HepG2 (cell line): ENCODE measurements around the gene XDH. TPM values are rescaled to one million over a fixed set of nuclear protein-coding genes. Genes with fewer than 3 reads are reported as not detected.

Experiments
- ATAC-seq: fragments of 200-7000 bp; cut with Tn5 transposase; 3 replicates; pipeline ENCODE4 v1.9.1; 2020; ENCODE audit warnings: mild to moderate bottlenecking, moderate library complexity
- BruUV-seq: library from RNA; stranded (reverse); fragments of 400-500 nt; replicated peaks from 2 replicates; lab custom pipeline; 2021; lab: Mats Ljungman, UMichigan
- CTCF ChIA-PET: fragments of 300-600 bp; formaldehyde crosslinking; extraction: SDS; loops from one replicate; lab custom pipeline; 2021; ENCODE audit warnings: low total read pairs, inconsistent platforms, low intra/inter-chr PET ratio; lab: Yijun Ruan, JAX
- POLR2A ChIA-PET: fragments of 350-600 bp; sonication (Branson Sonifier 250); formaldehyde crosslinking; loops from one replicate; lab custom pipeline; 2020; ENCODE audit warnings: antibody characterized with exemption, inconsistent platforms; lab: Yijun Ruan, JAX
- DNase-seq: peaks from one replicate; pipeline ENCODE4 v3.0.0-alpha.2; 2015; ENCODE audit warnings: low spot score
- FAIRE-seq: peaks from 3 replicates; lab custom pipeline; 2011; peaks lifted over from hg19 to GRCh38; lab: Jason Lieb, UNC
- H2AFZ ChIP-seq: one replicate; pipeline ENCODE4 v1.6.1; 2011; ENCODE audit warnings: low read length, inconsistent platforms
- H3K27ac ChIP-seq: fragments of 300-600 bp; 3 replicates; pipeline ENCODE4 v1.8.0; 2011; ENCODE audit warnings: mixed run types, mild to moderate bottlenecking, mixed read lengths, low read length, inconsistent platforms; ENCODE audit not compliant: insufficient read depth; ENCODE audit errors: extremely low read length
- H3K27me3 ChIP-seq, 2 experiments: fragments of 200-600 bp in 1 of 2; 2 replicates in 1 of 2; 3 replicates in 1 of 2; pipeline versions ENCODE4 v1.6.0 to v1.8.0; 2011; ENCODE audit warnings: low read length in 2 of 2, mild to moderate bottlenecking in 2 of 2, moderate library complexity in 2 of 2, inconsistent platforms in 1 of 2; ENCODE audit not compliant: insufficient read depth in 2 of 2, control insufficient read depth in 1 of 2
- H3K36me3 ChIP-seq, 2 experiments: fragments of 200-600 bp in 1 of 2; replicated peaks in 1 of 2; 2 replicates in 1 of 2; 3 replicates in 1 of 2; pipeline versions ENCODE4 v1.5.1 to v1.8.0; 2011; ENCODE audit warnings: low read length in 2 of 2, inconsistent platforms in 1 of 2; ENCODE audit not compliant: insufficient read depth in 2 of 2, control insufficient read depth in 1 of 2
- H3K4me1 ChIP-seq: 2 replicates; pipeline ENCODE4 v1.5.1; 2012; ENCODE audit warnings: low read length, inconsistent platforms; ENCODE audit not compliant: insufficient read depth
- H3K4me2 ChIP-seq: 2 replicates; pipeline ENCODE4 v1.6.0; 2011; ENCODE audit warnings: low read depth, low read length, inconsistent platforms
- H3K4me3 ChIP-seq, 3 experiments: fragments of 200-600 bp in 1 of 3; sonication (generic), shearing (Covaris generic) in 1 of 3; replicated peaks in 1 of 3; 2 replicates each; pipeline ENCODE4 v1.5.1; 2011 to 2016; ENCODE audit warnings: low read length in 3 of 3, inconsistent platforms in 2 of 3, low read depth in 2 of 3, mild to moderate bottlenecking in 2 of 3, control low read depth in 1 of 3, mixed read lengths in 1 of 3; ENCODE audit not compliant: insufficient read depth in 1 of 3
- H3K79me2 ChIP-seq: one replicate; pipeline ENCODE4 v1.6.1; 2011; ENCODE audit warnings: low read length, inconsistent platforms; ENCODE audit not compliant: insufficient read depth
- H3K9ac ChIP-seq: 2 replicates; pipeline ENCODE4 v1.6.0; 2011; ENCODE audit warnings: mild to moderate bottlenecking, low read depth, low read length, inconsistent platforms; ENCODE audit not compliant: insufficient read depth
- H3K9me3 ChIP-seq: 2 replicates; pipeline ENCODE4 v1.5.1; 2012; ENCODE audit warnings: mild to moderate bottlenecking, low read length
- H4K20me1 ChIP-seq: 2 replicates; pipeline ENCODE4 v1.6.0; 2011; ENCODE audit warnings: inconsistent platforms, mild to moderate bottlenecking, low read length, moderate library complexity; ENCODE audit not compliant: insufficient read depth
- IKZF4 ChIP-seq: sonication (generic); formaldehyde crosslinking; IDR thresholded peaks from 2 replicates; pipeline ENCODE4 v1.5.1; 2020; ENCODE audit warnings: borderline replicate concordance, mild to moderate bottlenecking, low read depth, missing genetic modification reagents; ENCODE audit errors: not compliant biosample characterization
- KLF16 ChIP-seq, 2 experiments: sonication (generic) in 1 of 2; formaldehyde crosslinking in 1 of 2; IDR thresholded peaks; 2 replicates each; pipeline versions ENCODE4 v1.6.1 to v1.8.0; 2016 to 2023; ENCODE audit warnings: missing genetic modification reagents in 2 of 2, missing compliant biosample characterization in 1 of 2
- ONECUT2 ChIP-seq: sonication (generic); formaldehyde crosslinking; IDR thresholded peaks from 2 replicates; pipeline ENCODE4 v1.4.0; 2020; ENCODE audit warnings: missing genetic modification reagents
- PLSCR1 ChIP-seq: sonication (generic); formaldehyde crosslinking; IDR thresholded peaks from 2 replicates; pipeline ENCODE4 v1.5.0; 2020; ENCODE audit warnings: missing genetic modification reagents, mild to moderate bottlenecking, borderline replicate concordance
- POLR2AphosphoS2 ChIP-seq: IDR thresholded peaks from 2 replicates; pipeline ENCODE4 v1.6.1; 2011; ENCODE audit warnings: low read depth, low read length, improper control_type of control experiment
- ZNF468 ChIP-seq: sonication (generic); formaldehyde crosslinking; IDR thresholded peaks from 2 replicates; pipeline ENCODE4 v1.8.0; 2022; ENCODE audit warnings: mild to moderate bottlenecking, moderate library complexity, missing genetic modification reagents
- ZNF629 ChIP-seq: sonication (generic); formaldehyde crosslinking; conservative IDR thresholded peaks from 2 replicates; pipeline ENCODE4 v1.5.0; 2020; ENCODE audit warnings: missing genetic modification reagents
- ZNF790 ChIP-seq: sonication (generic); formaldehyde crosslinking; IDR thresholded peaks from 2 replicates; pipeline ENCODE4 v1.8.0; 2022; ENCODE audit warnings: missing genetic modification reagents, mild to moderate bottlenecking, borderline replicate concordance
- WGBS: methylation state at CpG from one replicate; pipeline ENCODE4 v1.1.6; 2017; ENCODE audit warnings: low lambda C conversion rate; 5-methylcytosine and 5-hydroxymethylcytosine counted together
- in situ Hi-C: cut with HindIII; loops from 2 replicates; pipeline ENCODE4 v1.10.0; 2017; ENCODE audit warnings: low pct_unique_long_range_greater_than_20kb; ENCODE audit not compliant: extremely low pct_ligation_motif_present
- intact Hi-C: fragments of 100-400 bp; cut with micrococcal nuclease; formaldehyde crosslinking; loops from one replicate; pipeline ENCODE4 v1.10.0; 2022; ENCODE audit not compliant: unreplicated experiment
- polyA plus RNA-seq, 8 experiments: library from polyadenylated mRNA; depleted of rRNA in 3 of 8; stranded (reverse) in 7 of 8; unstranded in 1 of 8; fragments of >200 nt; fragmentation: Illumina TruSeq in 4 of 8; extraction: Trizol in 4 of 8; gene quantifications; 2 replicates each; pipeline versions ENCODE4 v1.2.1 to v1.2.3, GENCODE V29; 2011 to 2016; ENCODE audit warnings: low read depth in 4 of 8, missing spikeins in 1 of 8, mixed read lengths in 1 of 8; ENCODE audit not compliant: insufficient read depth in 1 of 8
- total RNA-seq, 5 experiments: library from RNA; depleted of rRNA; stranded (reverse); fragments of >200 nt; fragmentation: Illumina TruSeq; extraction: Trizol; gene quantifications; 2 replicates each; pipeline ENCODE4 v1.2.3, GENCODE V29; 2016; ENCODE audit warnings: low read depth in 1 of 5
- TF ChIP-seq, protein P1 (sequence below): sonication (generic); formaldehyde crosslinking; IDR thresholded peaks from 2 replicates; pipeline ENCODE4 v1.4.0; 2020; ENCODE audit warnings: mild to moderate bottlenecking, missing genetic modification reagents
- TF ChIP-seq, protein P2 (sequence below): sonication (generic); formaldehyde crosslinking; conservative IDR thresholded peaks from 2 replicates; pipeline ENCODE4 v1.4.0; 2020; ENCODE audit warnings: missing genetic modification reagents

Gene XDH
- total and polyA plus RNA-seq, 2 of the 13 experiments (the other 11 are each of a cell fraction or from before 2014, with no cell fraction given): not detected

DNA sequence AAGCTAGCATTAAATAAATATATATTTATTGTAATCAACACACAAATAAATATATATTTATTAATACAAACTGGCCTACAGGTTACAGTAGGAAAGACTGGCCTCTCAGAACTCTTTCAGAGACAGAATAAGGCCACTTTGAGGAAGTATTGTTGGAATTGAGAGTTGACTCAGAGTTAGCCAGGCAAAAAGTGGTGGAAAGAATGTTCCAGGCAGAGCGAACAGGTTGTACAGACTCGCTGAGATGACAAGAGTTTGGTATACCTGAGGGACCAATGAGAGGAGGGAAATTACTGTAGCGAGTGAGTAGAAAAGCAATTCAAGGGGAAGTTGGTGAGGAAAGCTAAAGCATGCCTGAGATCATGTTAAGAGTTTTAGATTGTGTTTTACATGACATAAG is 19.0 kb upstream of the XDH start:
- no peaks in the 10 kb centered on the region for H3K79me2 ChIP-seq
- intact Hi-C loops: no loop called here
- ChIA-PET POLR2A (no interaction called here), CTCF (no interaction called here)
- no peaks in the 10 kb centered on the region for H4K20me1 ChIP-seq
- in situ Hi-C loops: no loop called here
- H3K9ac ChIP-seq: no peak overlapping the region
- DNase-seq (no peak), FAIRE-seq (no peak), ATAC-seq (no peak)
- TF ChIP-seq, protein P1, sequence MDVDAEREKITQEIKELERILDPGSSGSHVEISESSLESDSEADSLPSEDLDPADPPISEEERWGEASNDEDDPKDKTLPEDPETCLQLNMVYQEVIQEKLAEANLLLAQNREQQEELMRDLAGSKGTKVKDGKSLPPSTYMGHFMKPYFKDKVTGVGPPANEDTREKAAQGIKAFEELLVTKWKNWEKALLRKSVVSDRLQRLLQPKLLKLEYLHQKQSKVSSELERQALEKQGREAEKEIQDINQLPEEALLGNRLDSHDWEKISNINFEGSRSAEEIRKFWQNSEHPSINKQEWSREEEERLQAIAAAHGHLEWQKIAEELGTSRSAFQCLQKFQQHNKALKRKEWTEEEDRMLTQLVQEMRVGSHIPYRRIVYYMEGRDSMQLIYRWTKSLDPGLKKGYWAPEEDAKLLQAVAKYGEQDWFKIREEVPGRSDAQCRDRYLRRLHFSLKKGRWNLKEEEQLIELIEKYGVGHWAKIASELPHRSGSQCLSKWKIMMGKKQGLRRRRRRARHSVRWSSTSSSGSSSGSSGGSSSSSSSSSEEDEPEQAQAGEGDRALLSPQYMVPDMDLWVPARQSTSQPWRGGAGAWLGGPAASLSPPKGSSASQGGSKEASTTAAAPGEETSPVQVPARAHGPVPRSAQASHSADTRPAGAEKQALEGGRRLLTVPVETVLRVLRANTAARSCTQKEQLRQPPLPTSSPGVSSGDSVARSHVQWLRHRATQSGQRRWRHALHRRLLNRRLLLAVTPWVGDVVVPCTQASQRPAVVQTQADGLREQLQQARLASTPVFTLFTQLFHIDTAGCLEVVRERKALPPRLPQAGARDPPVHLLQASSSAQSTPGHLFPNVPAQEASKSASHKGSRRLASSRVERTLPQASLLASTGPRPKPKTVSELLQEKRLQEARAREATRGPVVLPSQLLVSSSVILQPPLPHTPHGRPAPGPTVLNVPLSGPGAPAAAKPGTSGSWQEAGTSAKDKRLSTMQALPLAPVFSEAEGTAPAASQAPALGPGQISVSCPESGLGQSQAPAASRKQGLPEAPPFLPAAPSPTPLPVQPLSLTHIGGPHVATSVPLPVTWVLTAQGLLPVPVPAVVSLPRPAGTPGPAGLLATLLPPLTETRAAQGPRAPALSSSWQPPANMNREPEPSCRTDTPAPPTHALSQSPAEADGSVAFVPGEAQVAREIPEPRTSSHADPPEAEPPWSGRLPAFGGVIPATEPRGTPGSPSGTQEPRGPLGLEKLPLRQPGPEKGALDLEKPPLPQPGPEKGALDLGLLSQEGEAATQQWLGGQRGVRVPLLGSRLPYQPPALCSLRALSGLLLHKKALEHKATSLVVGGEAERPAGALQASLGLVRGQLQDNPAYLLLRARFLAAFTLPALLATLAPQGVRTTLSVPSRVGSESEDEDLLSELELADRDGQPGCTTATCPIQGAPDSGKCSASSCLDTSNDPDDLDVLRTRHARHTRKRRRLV: no peak
- TF ChIP-seq KLF16 (CRISPR knock-in tag; IDR thresholded peaks at IDR 0.05): no peak
- no peak for TF ChIP-seq POLR2AphosphoS2
- TF ChIP-seq, protein P2, sequence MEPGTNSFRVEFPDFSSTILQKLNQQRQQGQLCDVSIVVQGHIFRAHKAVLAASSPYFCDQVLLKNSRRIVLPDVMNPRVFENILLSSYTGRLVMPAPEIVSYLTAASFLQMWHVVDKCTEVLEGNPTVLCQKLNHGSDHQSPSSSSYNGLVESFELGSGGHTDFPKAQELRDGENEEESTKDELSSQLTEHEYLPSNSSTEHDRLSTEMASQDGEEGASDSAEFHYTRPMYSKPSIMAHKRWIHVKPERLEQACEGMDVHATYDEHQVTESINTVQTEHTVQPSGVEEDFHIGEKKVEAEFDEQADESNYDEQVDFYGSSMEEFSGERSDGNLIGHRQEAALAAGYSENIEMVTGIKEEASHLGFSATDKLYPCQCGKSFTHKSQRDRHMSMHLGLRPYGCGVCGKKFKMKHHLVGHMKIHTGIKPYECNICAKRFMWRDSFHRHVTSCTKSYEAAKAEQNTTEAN (CRISPR knock-in tag): no peak
- no peak for TF ChIP-seq ZNF468
- no peak for TF ChIP-seq ZNF629
- no peak for TF ChIP-seq IKZF4 (CRISPR knock-in tag)
- no peak for TF ChIP-seq ONECUT2 (CRISPR knock-in tag)
- no peak for TF ChIP-seq PLSCR1 (CRISPR knock-in tag)
- TF ChIP-seq ZNF790 (CRISPR knock-in tag): no peak
- no peaks in the 10 kb centered on the region for H3K9me3 ChIP-seq
- H3K4me2 ChIP-seq: no peak overlapping the region
- no peak overlapping the region for H3K27ac ChIP-seq
- no peak overlapping the region for H2AFZ ChIP-seq
- H3K36me3 ChIP-seq: no peaks in the 10 kb centered on the region
- H3K4me1 ChIP-seq: no peaks in the 10 kb centered on the region
- no peak overlapping the region for H3K4me3 ChIP-seq
- no TSS peak for BruUV-seq
- H3K27me3 ChIP-seq: peaks cover 0 to 9% of the 10 kb centered on the region in 2 experiments; a peak in 1 of 5 replicates
- WGBS: 5% methylated on average over 3 of the region's 3 CpGs
